B cell (primary cell): ENCODE measurements around the gene CWC25. TPM values are rescaled to one million over a fixed set of nuclear protein-coding genes. Genes with fewer than 3 reads are reported as not detected.
A peak's percentile ranks its signal among the peaks of the same experiment; 100 is the strongest.

Source experiments
- ATAC-seq: fragments of 200-7000 bp; cut with Tn5 transposase; one replicate; pipeline ENCODE4 v1.10.0; 2021; ENCODE audit warnings: low read depth, mild to moderate bottlenecking, moderate number of reproducible peaks, moderate library complexity
- CTCF ChIA-PET: fragments of 350-600 bp; sonication (Branson Sonifier 250); formaldehyde crosslinking; loops from one replicate; lab custom pipeline; 2021; ENCODE audit warnings: antibody characterized with exemption, inconsistent platforms; lab: Charles Lee
- POLR2A ChIA-PET: fragments of 350-600 bp; sonication (Branson Sonifier 250); formaldehyde crosslinking; loops from one replicate; lab custom pipeline; 2021; ENCODE audit warnings: antibody characterized with exemption; lab: Charles Lee
- DNase-seq: peaks from one replicate; pipeline ENCODE4 v3.0.0; 2013
- H2AFZ ChIP-seq: 2 replicates; pipeline ENCODE4 v1.6.1; 2012; ENCODE audit warnings: mild to moderate bottlenecking, low read depth, low read length; ENCODE audit not compliant: insufficient read depth, poor library complexity, severe bottlenecking
- H3K27ac ChIP-seq, 2 donors: 1 replicate in 1 of 2; 2 replicates in 1 of 2; pipeline ENCODE4 v1.5.1; 2012 to 2013; ENCODE audit warnings: low read length in 2 of 2, mild to moderate bottlenecking in 2 of 2, moderate library complexity in 1 of 2
- H3K27me3 ChIP-seq, 4 experiments: fragments of 200-600 bp in 1 of 4; sonication (generic) in 1 of 4; replicated peaks in 1 of 4; 1 replicate in 2 of 4; 2 replicates in 2 of 4; pipeline versions ENCODE4 v1.6.1 to v1.7.0; 2013 to 2016; ENCODE audit warnings: low read length in 3 of 4, mild to moderate bottlenecking in 2 of 4, mixed read lengths in 1 of 4, moderate library complexity in 1 of 4; ENCODE audit not compliant: insufficient read depth in 4 of 4, control insufficient read depth in 3 of 4; ENCODE audit errors: control extremely low read depth in 1 of 4
- H3K36me3 ChIP-seq, 2 experiments: replicated peaks in 1 of 2; 1 replicate in 1 of 2; 2 replicates in 1 of 2; pipeline versions ENCODE4 v1.6.1 to v1.7.1; 2013; ENCODE audit warnings: low read length in 1 of 2; ENCODE audit not compliant: insufficient read depth in 2 of 2, control insufficient read depth in 1 of 2; ENCODE audit errors: control extremely low read depth in 1 of 2, extremely low read depth in 1 of 2
- H3K4me1 ChIP-seq, 2 donors: fragments of 200-600 bp in 1 of 2; sonication (generic) in 1 of 2; 1 replicate in 1 of 2; 2 replicates in 1 of 2; pipeline versions ENCODE4 v1.5.1 to v1.6.1; 2013 to 2017; ENCODE audit warnings: low read length in 2 of 2; ENCODE audit not compliant: control insufficient read depth in 2 of 2, insufficient read depth in 2 of 2
- H3K4me2 ChIP-seq: replicated peaks from 2 replicates; pipeline ENCODE3; 2012; ENCODE audit warnings: mild to moderate bottlenecking, low read depth, low read length; ENCODE audit not compliant: poor library complexity, severe bottlenecking
- H3K4me3 ChIP-seq, 5 experiments: fragments of 200-600 bp in 1 of 5; sonication (generic) in 1 of 5; 1 replicate in 3 of 5; 2 replicates in 2 of 5; pipeline versions ENCODE4 v1.5.1 to v1.7.0; 2011 to 2016; ENCODE audit warnings: low read length in 4 of 5, mild to moderate bottlenecking in 4 of 5, low read depth in 2 of 5, control low read depth in 1 of 5, moderate library complexity in 1 of 5; ENCODE audit not compliant: insufficient read depth in 1 of 5; ENCODE audit errors: control extremely low read depth in 1 of 5, extremely low read depth in 1 of 5
- H3K79me2 ChIP-seq: fragments of 200-600 bp; sonication (generic); one replicate; pipeline ENCODE4 v1.6.0; 2016; ENCODE audit warnings: low read length; ENCODE audit not compliant: control insufficient read depth, insufficient read depth
- H3K9ac ChIP-seq: fragments of 200-600 bp; sonication (generic); 2 replicates; pipeline ENCODE4 v1.6.1; 2017; ENCODE audit warnings: mild to moderate bottlenecking, low read length, moderate library complexity
- H3K9me3 ChIP-seq, 3 donors: one replicate each; pipeline versions ENCODE4 v1.6.1 to v1.7.1; 2013; ENCODE audit warnings: low read length in 2 of 3; ENCODE audit not compliant: control insufficient read depth in 2 of 3, insufficient read depth in 1 of 3; ENCODE audit errors: control extremely low read depth in 1 of 3
- H4K20me1 ChIP-seq: 2 replicates; pipeline ENCODE4 v1.6.0; 2012; ENCODE audit warnings: mild to moderate bottlenecking, low read length; ENCODE audit not compliant: insufficient read depth, control insufficient read depth, poor library complexity, severe bottlenecking
- H3K27ac Mint-ChIP-seq: one replicate; pipeline ENCODE4 v1.8.0; 2021; ENCODE audit warnings: mixed read lengths
- H3K27me3 Mint-ChIP-seq: one replicate; pipeline ENCODE4 v1.8.0; 2021; ENCODE audit warnings: mixed read lengths
- H3K4me1 Mint-ChIP-seq: one replicate; pipeline ENCODE4 v1.8.0; 2021; ENCODE audit warnings: mixed read lengths
- H3K4me3 Mint-ChIP-seq: one replicate; pipeline ENCODE4 v1.8.0; 2021; ENCODE audit warnings: mixed read lengths
- H3K9me3 Mint-ChIP-seq: one replicate; pipeline ENCODE4 v1.8.0; 2022; ENCODE audit warnings: mixed read lengths; ENCODE audit not compliant: insufficient read depth
- EZH2 ChIP-seq: IDR thresholded peaks from 2 replicates; pipeline ENCODE4 v1.6.1; 2012; ENCODE audit warnings: borderline replicate concordance, low read depth, mild to moderate bottlenecking, moderate library complexity, low read length; ENCODE audit not compliant: insufficient read depth, poor library complexity, severe bottlenecking
- WGBS: methylation state at CpG from one replicate; pipeline ENCODE4 v1.1.5; 2013; ENCODE audit warnings: missing lambda C conversion rate; ENCODE audit not compliant: insufficient coverage; 5-methylcytosine and 5-hydroxymethylcytosine counted together
- intact Hi-C: fragments of 100-400 bp; cut with micrococcal nuclease; formaldehyde crosslinking; loops from one replicate; pipeline ENCODE4 v1.10.0; 2022
- polyA plus RNA-seq: library from polyadenylated mRNA; depleted of rRNA; stranded (reverse); fragments of >200 nt; gene quantifications from 2 replicates; pipeline ENCODE4 v1.2.3, GENCODE V29; 2012
- total RNA-seq, 2 donors: library from RNA; stranded (reverse); fragments of 120-200 nt in 1 of 2; gene quantifications; 1 replicate in 1 of 2; 2 replicates in 1 of 2; pipeline versions ENCODE4 v1.2.3 to v1.2.4, GENCODE V29; 2013 to 2022
- TF ChIP-seq, protein P1 (sequence below): fragments of 200-600 bp; IDR thresholded peaks from one replicate; pipeline ENCODE4 v1.8.0; 2022; ENCODE audit warnings: antibody characterized with exemption, mild to moderate bottlenecking

The CWC25 gene
- total and polyA plus RNA-seq, 2 donors (not counting 1 experiment from before 2014, with no cell fraction given) = 39.3 to 40.8 TPM

DNA sequence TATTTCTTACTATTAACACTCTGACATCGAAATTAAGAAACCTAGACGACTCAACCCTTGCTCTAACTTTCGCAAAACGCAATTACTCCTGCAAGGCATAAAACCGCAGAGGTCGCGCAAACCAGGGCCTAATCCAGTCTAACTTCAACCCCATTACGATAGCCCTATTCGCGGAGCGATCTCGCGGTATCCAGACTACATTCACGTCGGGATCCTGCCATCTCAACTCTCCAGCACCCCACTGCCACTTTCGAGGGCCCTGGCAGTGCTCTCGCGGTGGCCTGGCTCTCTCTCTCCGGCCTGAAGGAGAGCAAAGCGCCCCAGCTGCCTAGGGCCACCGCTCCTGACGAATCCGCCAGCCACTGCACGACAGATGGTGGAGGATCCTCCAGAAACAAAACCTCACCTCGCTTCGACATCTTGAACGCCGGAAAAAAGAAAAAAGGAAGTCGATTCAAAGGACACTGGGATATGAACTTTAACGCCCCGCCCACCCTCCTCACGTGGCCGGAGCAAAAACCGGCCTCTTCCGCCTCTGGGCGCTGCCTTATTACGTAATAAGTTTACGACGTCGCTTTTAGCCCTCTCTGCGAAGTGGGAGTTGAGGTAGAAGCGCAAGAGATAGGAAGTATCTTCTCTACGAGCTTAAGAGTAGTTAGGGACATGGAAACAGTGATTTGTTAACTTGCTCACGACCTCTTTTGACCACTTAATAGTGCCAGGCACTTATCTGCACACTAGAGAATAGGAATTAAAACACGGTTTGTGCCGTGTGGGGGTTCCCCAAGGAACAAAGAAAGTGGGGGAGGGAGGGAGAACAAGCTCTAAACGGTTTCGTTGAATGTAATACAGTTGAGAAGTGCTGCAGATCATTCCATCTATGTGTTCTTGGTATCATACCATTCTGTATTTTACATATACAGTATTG is 28.4 kb upstream of the CWC25 start, which contains the start of gene RPL23:
Gene RPL23 (minus strand): TSS at position 430 of the 928 bp plus-strand sequence. CDS start 11 bp downstream, at position 419.
- peaks cover 17% of the 10 kb centered on the region for H4K20me1 ChIP-seq
- CTCF ChIA-PET = interaction anchor here (0.7 to 3.1 kb wide), 9 partner anchors 10 to 382 kb away, joined by 3 to 50 read pairs (median 4); partner anchors contain the start of genes CWC25, LASP1 and LASP1NB
- peaks cover 15 to 42% of the 10 kb centered on the region in 2 experiments for H3K36me3 ChIP-seq
- intact Hi-C loops = loop anchor here (1.0 to 5.0 kb wide), 6 partner anchors 10 to 299 kb away; partner anchors contain the start of genes CWC25, PIP4K2B, PLXDC1 and PSMB3
- H3K27me3 ChIP-seq = no peaks in the 10 kb centered on the region
- peak within 1 kb of the TSS; percentile 92 for H3K27ac ChIP-seq
- H3K79me2 ChIP-seq = peaks cover 20% of the 10 kb centered on the region
- Mint-ChIP-seq H3K9me3 (no peaks in the 10 kb centered on the region), H3K4me1 (peaks cover 41% of the 10 kb centered on the region), H3K4me3 (peak within 1 kb of the TSS; percentile 98), H3K27ac (peak within 1 kb of the TSS; percentile 100), H3K27me3 (no peaks in the 10 kb centered on the region)
- DNase-seq (peak; percentile 98), ATAC-seq (peak; percentile 91)
- POLR2A ChIA-PET = interaction anchor here (0.5 to 2.6 kb wide), 16 partner anchors 10 to 608 kb away, joined by 3 to 91 read pairs (median 5); partner anchors contain the start of genes CDK12, CWC25, LASP1 and MLLT6
- H2AFZ ChIP-seq = peak within 1 kb of the TSS; percentile 75
- no peaks in the 10 kb centered on the region for H3K9me3 ChIP-seq
- TF ChIP-seq, protein P1, sequence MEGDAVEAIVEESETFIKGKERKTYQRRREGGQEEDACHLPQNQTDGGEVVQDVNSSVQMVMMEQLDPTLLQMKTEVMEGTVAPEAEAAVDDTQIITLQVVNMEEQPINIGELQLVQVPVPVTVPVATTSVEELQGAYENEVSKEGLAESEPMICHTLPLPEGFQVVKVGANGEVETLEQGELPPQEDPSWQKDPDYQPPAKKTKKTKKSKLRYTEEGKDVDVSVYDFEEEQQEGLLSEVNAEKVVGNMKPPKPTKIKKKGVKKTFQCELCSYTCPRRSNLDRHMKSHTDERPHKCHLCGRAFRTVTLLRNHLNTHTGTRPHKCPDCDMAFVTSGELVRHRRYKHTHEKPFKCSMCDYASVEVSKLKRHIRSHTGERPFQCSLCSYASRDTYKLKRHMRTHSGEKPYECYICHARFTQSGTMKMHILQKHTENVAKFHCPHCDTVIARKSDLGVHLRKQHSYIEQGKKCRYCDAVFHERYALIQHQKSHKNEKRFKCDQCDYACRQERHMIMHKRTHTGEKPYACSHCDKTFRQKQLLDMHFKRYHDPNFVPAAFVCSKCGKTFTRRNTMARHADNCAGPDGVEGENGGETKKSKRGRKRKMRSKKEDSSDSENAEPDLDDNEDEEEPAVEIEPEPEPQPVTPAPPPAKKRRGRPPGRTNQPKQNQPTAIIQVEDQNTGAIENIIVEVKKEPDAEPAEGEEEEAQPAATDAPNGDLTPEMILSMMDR = no peak
- no peak for TF ChIP-seq EZH2
- peak within 1 kb of the TSS; percentile 70 to 99 (median 73) for H3K4me3 ChIP-seq
- H3K4me1 ChIP-seq = peaks cover 23 to 27% of the 10 kb centered on the region in 2 donors
- WGBS = under 1% methylated on average over 36 of the region's 48 CpGs
- H3K9ac ChIP-seq = peak within 1 kb of the TSS; percentile 78
- H3K4me2 ChIP-seq = peak within 1 kb of the TSS; percentile 78
